HepG2 (cell line): ENCODE results near the gene JTB. TPM values are rescaled to one million over a fixed set of nuclear protein-coding genes. Genes with fewer than 3 reads are reported as not detected.
A peak's percentile ranks its signal among the peaks of the same experiment; 100 is the strongest.

ENCODE experiments used
- BORCS8-MEF2B ChIP-seq: sonication (generic); formaldehyde crosslinking; IDR thresholded peaks from 2 replicates; pipeline ENCODE4 v1.8.0; 2022; ENCODE audit warnings: mild to moderate bottlenecking, missing genetic modification reagents
- CBX1 ChIP-seq: IDR thresholded peaks from one replicate; pipeline ENCODE4 v1.6.1; 2016; ENCODE audit warnings: antibody characterized with exemption, low read depth
- CHD4 ChIP-seq: fragments of 200-600 bp; sonication (generic); IDR thresholded peaks from 2 replicates; pipeline ENCODE4 v1.7.0; 2017; ENCODE audit warnings: mild to moderate bottlenecking, low read length, borderline replicate concordance
- MIER2 ChIP-seq: IDR thresholded peaks from 2 replicates; pipeline ENCODE4 v1.6.1; 2016; ENCODE audit warnings: missing biosample characterization, missing genetic modification reagents
- MTA3 ChIP-seq: sonication (generic); formaldehyde crosslinking; IDR thresholded peaks from 2 replicates; pipeline ENCODE4 v1.4.0; 2020; ENCODE audit warnings: missing genetic modification reagents
- NPAS2 ChIP-seq: sonication (generic); formaldehyde crosslinking; IDR thresholded peaks from 2 replicates; pipeline ENCODE4 v1.8.0; 2022; ENCODE audit warnings: mild to moderate bottlenecking, missing genetic modification reagents, borderline replicate concordance
- PHF5A ChIP-seq: IDR thresholded peaks from one replicate; pipeline ENCODE4 v1.6.1; 2018; ENCODE audit warnings: low read depth, missing genetic modification reagents; ENCODE audit not compliant: unreplicated experiment
- RFXANK ChIP-seq: IDR thresholded peaks from 2 replicates; pipeline ENCODE4 v1.6.1; 2016
- RFXAP ChIP-seq: sonication (generic); formaldehyde crosslinking; IDR thresholded peaks from 2 replicates; pipeline ENCODE4 v1.4.0; 2020; ENCODE audit warnings: missing genetic modification reagents, borderline replicate concordance
- RXRA ChIP-seq: sonication (generic); formaldehyde crosslinking; IDR thresholded peaks from 2 replicates; pipeline ENCODE4 v1.5.1; 2020; ENCODE audit warnings: missing genetic modification reagents
- TBP ChIP-seq: sonication (generic); formaldehyde crosslinking; IDR thresholded peaks from 2 replicates; pipeline ENCODE4 v1.5.0; 2020; ENCODE audit warnings: missing genetic modification reagents
- TEAD2 ChIP-seq: sonication (generic); formaldehyde crosslinking; IDR thresholded peaks from 2 replicates; pipeline ENCODE4 v1.9.0; 2021; ENCODE audit warnings: missing genetic modification reagents
- ZNF143 ChIP-seq: sonication (generic); formaldehyde crosslinking; IDR thresholded peaks from 2 replicates; pipeline ENCODE4 v1.4.0; 2020; ENCODE audit warnings: missing genetic modification reagents
- ZNF253 ChIP-seq: sonication (generic); formaldehyde crosslinking; IDR thresholded peaks from 2 replicates; pipeline ENCODE4 v1.8.0; 2022; ENCODE audit warnings: mild to moderate bottlenecking, missing genetic modification reagents, borderline replicate concordance
- ZNF33A ChIP-seq: sonication (generic); formaldehyde crosslinking; IDR thresholded peaks from 2 replicates; pipeline ENCODE4 v1.5.1; 2020; ENCODE audit warnings: missing genetic modification reagents, mild to moderate bottlenecking, moderate library complexity, borderline replicate concordance
- ZNF350 ChIP-seq: sonication (generic); formaldehyde crosslinking; IDR thresholded peaks from 2 replicates; pipeline ENCODE4 v1.4.0; 2020; ENCODE audit warnings: mild to moderate bottlenecking, low read depth, missing genetic modification reagents, borderline replicate concordance
- ZNF484 ChIP-seq: sonication (generic); formaldehyde crosslinking; IDR thresholded peaks from 2 replicates; pipeline ENCODE4 v1.5.1; 2020; ENCODE audit warnings: mild to moderate bottlenecking, low read depth, missing genetic modification reagents, borderline replicate concordance
- ZNF605 ChIP-seq: sonication (generic); formaldehyde crosslinking; IDR thresholded peaks from 2 replicates; pipeline ENCODE4 v1.8.0; 2022; ENCODE audit warnings: mild to moderate bottlenecking, missing genetic modification reagents
- ZNF616 ChIP-seq: sonication (generic); formaldehyde crosslinking; IDR thresholded peaks from 2 replicates; pipeline ENCODE4 v1.5.0; 2020; ENCODE audit warnings: low read depth, mild to moderate bottlenecking, missing genetic modification reagents
- ZNF878 ChIP-seq: sonication (generic); formaldehyde crosslinking; IDR thresholded peaks from 2 replicates; pipeline ENCODE4 v1.8.1; 2023; ENCODE audit warnings: mild to moderate bottlenecking, missing genetic modification reagents, moderate library complexity
- polyA plus RNA-seq, 8 experiments: library from polyadenylated mRNA; depleted of rRNA in 3 of 8; stranded (reverse) in 7 of 8; unstranded in 1 of 8; fragments of >200 nt; fragmentation: Illumina TruSeq in 4 of 8; extraction: Trizol in 4 of 8; gene quantifications; 2 replicates each; pipeline versions ENCODE4 v1.2.1 to v1.2.3, GENCODE V29; 2011 to 2016; ENCODE audit warnings: low read depth in 4 of 8, missing spikeins in 1 of 8, mixed read lengths in 1 of 8; ENCODE audit not compliant: insufficient read depth in 1 of 8
- total RNA-seq, 5 experiments: library from RNA; depleted of rRNA; stranded (reverse); fragments of >200 nt; fragmentation: Illumina TruSeq; extraction: Trizol; gene quantifications; 2 replicates each; pipeline ENCODE4 v1.2.3, GENCODE V29; 2016; ENCODE audit warnings: low read depth in 1 of 5
- TF ChIP-seq, protein P1 (sequence below): sonication (generic); formaldehyde crosslinking; IDR thresholded peaks from 2 replicates; pipeline ENCODE4 v1.4.0; 2020; ENCODE audit warnings: missing genetic modification reagents, borderline replicate concordance
- TF ChIP-seq, protein P2 (sequence below): sonication (generic); formaldehyde crosslinking; IDR thresholded peaks from 2 replicates; pipeline ENCODE4 v1.8.0; 2022; ENCODE audit warnings: mild to moderate bottlenecking, missing genetic modification reagents; ENCODE audit not compliant: insufficient replicate concordance
- TF ChIP-seq, protein P3 (sequence below): sonication (generic); formaldehyde crosslinking; IDR thresholded peaks from 2 replicates; pipeline ENCODE4 v1.8.1; 2023; ENCODE audit warnings: missing genetic modification reagents, mild to moderate bottlenecking, borderline replicate concordance
- TF ChIP-seq, protein P4 (sequence below): sonication (generic); formaldehyde crosslinking; IDR thresholded peaks from 2 replicates; pipeline ENCODE4 v1.5.0; 2020; ENCODE audit warnings: mild to moderate bottlenecking, missing genetic modification reagents

The JTB gene
- total and polyA plus RNA-seq, 2 of the 13 experiments (the other 11 are each of a cell fraction or from before 2014, with no cell fraction given) = 96.7 to 99.2 TPM

DNA sequence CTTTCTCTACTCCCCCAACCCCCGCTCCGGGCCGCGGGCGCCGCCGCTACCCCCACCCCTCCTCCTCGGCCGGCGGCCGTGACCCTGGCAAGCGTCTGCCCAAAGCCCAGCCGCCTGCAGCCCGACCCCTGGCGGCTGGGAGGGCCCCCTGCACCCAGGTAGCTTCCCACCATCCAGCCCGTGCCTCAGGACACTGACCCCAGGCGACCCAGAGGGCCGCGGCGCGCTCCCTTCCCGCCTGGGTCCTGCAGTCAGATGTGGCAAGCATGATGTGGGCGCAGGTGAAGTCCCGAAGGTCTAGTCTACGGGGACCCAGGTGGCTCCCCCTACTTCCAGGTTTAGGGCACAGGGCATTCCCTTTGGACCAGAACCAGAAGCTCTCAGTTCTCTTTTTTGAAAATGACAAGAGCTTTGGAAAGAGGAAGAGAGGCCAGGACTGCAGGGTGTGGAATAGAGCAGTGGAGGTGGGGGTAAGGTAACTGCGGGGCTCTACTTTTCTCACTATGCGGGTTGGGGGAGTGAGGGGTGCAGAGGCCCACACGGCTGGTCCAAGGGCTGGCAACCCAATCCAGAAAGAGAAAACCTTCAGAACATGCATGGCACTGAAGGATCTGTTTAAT, 30.7 kb downstream of the JTB start, which contains the start of gene DENND4B (continued):
- TF ChIP-seq, protein P1, sequence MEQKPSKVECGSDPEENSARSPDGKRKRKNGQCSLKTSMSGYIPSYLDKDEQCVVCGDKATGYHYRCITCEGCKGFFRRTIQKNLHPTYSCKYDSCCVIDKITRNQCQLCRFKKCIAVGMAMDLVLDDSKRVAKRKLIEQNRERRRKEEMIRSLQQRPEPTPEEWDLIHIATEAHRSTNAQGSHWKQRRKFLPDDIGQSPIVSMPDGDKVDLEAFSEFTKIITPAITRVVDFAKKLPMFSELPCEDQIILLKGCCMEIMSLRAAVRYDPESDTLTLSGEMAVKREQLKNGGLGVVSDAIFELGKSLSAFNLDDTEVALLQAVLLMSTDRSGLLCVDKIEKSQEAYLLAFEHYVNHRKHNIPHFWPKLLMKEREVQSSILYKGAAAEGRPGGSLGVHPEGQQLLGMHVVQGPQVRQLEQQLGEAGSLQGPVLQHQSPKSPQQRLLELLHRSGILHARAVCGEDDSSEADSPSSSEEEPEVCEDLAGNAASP = peak; percentile 99
- TF ChIP-seq ZNF616 (CRISPR knock-in tag) = no peak
- TF ChIP-seq RFXAP = no peak
- peak; percentile 43 for TF ChIP-seq PHF5A (CRISPR knock-in tag)
- peak; percentile 31; the same call in 1 of the 2 replicates for TF ChIP-seq ZNF143
- TF ChIP-seq MTA3 (CRISPR knock-in tag) = no peak
- TF ChIP-seq ZNF33A (CRISPR knock-in tag) = no peak
- TF ChIP-seq CHD4 = no peak
- no peak for TF ChIP-seq MIER2 (CRISPR knock-in tag)
- no peak for TF ChIP-seq ZNF605
- TF ChIP-seq ZNF253 = no peak
- no peak for TF ChIP-seq NPAS2 (CRISPR knock-in tag)
- TF ChIP-seq TBP = no peak
- TF ChIP-seq RFXANK (CRISPR knock-in tag) = no peak
- TF ChIP-seq ZNF350 (CRISPR knock-in tag) = no peak; the same call in none of the 2 replicates
- TF ChIP-seq, protein P2, sequence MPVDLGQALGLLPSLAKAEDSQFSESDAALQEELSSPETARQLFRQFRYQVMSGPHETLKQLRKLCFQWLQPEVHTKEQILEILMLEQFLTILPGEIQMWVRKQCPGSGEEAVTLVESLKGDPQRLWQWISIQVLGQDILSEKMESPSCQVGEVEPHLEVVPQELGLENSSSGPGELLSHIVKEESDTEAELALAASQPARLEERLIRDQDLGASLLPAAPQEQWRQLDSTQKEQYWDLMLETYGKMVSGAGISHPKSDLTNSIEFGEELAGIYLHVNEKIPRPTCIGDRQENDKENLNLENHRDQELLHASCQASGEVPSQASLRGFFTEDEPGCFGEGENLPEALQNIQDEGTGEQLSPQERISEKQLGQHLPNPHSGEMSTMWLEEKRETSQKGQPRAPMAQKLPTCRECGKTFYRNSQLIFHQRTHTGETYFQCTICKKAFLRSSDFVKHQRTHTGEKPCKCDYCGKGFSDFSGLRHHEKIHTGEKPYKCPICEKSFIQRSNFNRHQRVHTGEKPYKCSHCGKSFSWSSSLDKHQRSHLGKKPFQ (CRISPR knock-in tag) = no peak
- no peak for TF ChIP-seq ZNF878 (CRISPR knock-in tag)
- TF ChIP-seq BORCS8-MEF2B (CRISPR knock-in tag) = peak; percentile 41; the same call in 1 of the 2 replicates
- no peak for TF ChIP-seq ZNF484 (CRISPR knock-in tag)
- TF ChIP-seq, protein P3, sequence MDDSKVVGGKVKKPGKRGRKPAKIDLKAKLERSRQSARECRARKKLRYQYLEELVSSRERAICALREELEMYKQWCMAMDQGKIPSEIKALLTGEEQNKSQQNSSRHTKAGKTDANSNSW (CRISPR knock-in tag) = no peak
- peak; percentile 99 for TF ChIP-seq RXRA (CRISPR knock-in tag)
- peak; percentile 86 for TF ChIP-seq CBX1
- no peak for TF ChIP-seq TEAD2 (CRISPR knock-in tag)
- TF ChIP-seq, protein P4, sequence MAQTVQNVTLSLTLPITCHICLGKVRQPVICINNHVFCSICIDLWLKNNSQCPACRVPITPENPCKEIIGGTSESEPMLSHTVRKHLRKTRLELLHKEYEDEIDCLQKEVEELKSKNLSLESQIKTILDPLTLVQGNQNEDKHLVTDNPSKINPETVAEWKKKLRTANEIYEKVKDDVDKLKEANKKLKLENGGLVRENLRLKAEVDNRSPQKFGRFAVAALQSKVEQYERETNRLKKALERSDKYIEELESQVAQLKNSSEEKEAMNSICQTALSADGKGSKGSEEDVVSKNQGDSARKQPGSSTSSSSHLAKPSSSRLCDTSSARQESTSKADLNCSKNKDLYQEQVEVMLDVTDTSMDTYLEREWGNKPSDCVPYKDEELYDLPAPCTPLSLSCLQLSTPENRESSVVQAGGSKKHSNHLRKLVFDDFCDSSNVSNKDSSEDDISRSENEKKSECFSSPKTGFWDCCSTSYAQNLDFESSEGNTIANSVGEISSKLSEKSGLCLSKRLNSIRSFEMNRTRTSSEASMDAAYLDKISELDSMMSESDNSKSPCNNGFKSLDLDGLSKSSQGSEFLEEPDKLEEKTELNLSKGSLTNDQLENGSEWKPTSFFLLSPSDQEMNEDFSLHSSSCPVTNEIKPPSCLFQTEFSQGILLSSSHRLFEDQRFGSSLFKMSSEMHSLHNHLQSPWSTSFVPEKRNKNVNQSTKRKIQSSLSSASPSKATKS = no peak
